ENCODE measurements around the gene OXCT2.

The OXCT2 gene

GRCh38 chr1:39762550-39763540, 8.3 kb downstream of the OXCT2 start:
- DNase-seq = no peak

DNA sequence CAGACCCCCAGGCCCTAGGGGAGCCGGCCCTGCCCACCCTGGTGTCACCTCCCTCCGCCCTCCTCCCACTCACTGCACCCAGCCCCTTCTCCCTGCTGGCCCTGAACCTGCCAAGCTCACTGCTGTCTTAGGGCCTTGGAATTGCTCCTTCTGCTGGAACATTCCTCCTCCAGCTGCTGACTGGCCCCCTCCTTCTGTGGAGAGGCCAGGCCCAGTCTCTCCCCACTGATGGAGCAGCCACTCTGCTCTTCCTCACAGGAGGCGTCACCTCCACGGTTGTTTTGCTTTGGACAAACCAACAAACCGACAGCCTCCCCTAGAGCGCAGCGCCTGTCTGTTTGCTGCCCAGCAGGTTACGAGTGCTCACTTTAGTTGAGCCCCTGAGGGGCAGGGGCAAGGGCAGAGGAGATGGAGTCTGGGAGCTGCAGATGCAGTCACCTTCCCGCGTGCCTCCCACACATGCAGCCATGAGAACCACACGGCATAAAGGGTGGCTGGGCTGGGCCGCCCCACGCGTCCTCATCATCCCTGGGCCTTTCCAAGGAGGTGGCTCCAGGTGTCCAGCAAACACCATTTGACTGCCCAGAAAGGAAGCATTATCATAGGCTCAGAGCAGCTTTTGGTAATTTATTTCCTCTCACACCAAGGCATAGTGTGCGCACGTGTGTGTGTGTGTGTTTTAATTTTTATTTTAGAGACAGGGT, 9.4 kb downstream of the OXCT2 start:
- no peak for DNase-seq

- DNase-seq = no peak
These were observed 10.1 kb downstream of the OXCT2 start for GRCh38 chr1:39761016-39761415.

DNA sequence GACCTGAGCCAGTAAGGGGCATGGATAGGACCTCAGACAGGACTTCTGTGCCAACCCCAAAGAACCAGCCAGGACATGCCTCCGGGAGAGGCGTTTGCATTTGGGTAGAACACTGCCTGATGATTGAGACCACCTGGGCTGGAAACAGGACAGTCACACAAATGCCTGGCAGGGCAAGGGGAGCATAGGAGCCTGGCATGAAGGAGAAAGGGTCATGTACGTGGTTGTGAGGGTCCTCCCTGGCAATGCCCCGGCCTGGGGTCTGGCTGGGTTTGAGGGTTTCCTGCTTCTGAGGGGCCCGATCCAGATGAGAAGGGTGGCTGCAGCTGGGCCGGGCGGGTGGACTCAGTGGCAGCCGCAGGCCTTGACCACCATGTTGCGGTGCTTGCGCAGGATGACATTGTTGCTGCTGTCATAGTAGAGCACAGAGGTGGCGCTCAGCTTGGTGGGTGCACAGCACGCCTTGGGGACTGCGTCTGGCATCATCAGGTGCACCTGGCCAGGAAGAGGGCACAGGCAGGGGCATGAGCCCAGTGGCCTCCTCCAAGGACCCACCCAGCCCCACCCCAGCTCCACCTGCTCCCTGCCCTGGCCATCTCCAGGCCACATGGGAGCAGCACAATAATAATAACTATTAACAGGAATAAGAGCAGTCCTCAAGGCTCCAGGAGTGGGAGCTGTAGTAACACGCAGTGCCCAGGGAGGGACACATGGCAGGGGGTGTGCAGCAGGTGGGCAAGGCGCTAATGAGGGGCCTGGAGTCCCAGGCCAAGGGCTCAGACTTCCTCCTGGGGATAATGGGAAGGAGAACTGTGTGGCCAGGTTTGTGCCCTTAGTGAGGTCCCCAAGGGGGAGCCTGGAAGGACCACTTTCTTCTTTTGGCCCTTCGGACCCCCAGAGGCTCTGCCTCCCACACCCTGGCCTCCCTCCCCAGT, 10.8 kb downstream of the OXCT2 start:
- DNase-seq = no peak

- no peak for DNase-seq
These were observed 11.8 kb downstream of the OXCT2 start for GRCh38 chr1:39759436-39759726.

- no peak for DNase-seq
These were observed 12.4 kb downstream of the OXCT2 start for GRCh38 chr1:39758556-39759435.

DNA sequence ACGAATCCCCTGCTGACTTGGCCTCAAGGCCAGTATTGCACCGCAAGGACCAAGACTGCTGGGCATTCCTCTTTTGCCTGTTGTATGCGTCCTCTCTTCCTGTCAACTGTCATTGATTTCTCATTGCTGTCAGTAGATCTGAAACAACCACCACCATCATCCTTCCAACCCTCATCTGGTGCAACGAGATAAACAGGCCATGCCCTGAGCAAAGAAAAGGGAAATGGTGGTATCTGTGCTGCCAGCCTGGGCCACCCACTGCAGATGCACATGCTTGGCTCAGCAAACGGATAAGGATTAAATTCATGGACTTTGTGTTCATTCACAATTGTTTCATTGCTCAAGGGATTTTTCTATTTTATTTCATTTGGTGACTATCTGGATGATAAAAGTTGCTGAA, 13.6 kb downstream of the OXCT2 start:
- DNase-seq = no peak

GRCh38 chr1:39755965-39756659, 15.0 kb downstream of the OXCT2 start:
- no peak for DNase-seq

- DNase-seq = no peak
These were observed 16.1 kb downstream of the OXCT2 start for GRCh38 chr1:39754906-39755504.

DNA sequence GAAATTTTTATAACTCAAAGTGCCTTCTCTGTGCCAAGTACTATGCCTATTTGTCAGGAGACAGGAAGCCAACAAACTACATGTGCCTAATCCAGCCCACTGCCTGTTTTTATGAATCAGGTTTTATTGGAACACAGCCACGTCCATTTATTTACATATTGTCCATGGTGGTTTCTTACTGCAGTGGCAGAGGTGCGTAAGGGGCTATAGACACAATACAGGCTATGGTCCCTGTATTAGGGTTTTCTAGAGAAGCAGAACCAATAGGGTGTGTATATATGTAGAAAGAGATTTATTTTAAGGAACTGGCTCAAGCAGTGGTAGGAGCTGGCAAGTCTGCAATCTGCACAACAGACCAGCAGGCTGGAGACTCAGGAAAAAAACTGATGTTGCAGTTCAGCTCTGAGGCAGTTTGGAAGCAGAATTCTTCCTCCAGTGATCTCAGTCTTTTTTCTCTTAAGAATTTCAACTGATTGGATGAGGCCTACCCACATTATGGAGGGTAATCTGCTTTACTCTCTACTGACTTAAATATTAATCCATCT, 17.1 kb downstream of the OXCT2 start:
- no peak for DNase-seq

GRCh38 chr1:39753132-39754025, 17.8 kb downstream of the OXCT2 start:
- no peak for DNase-seq

DNA sequence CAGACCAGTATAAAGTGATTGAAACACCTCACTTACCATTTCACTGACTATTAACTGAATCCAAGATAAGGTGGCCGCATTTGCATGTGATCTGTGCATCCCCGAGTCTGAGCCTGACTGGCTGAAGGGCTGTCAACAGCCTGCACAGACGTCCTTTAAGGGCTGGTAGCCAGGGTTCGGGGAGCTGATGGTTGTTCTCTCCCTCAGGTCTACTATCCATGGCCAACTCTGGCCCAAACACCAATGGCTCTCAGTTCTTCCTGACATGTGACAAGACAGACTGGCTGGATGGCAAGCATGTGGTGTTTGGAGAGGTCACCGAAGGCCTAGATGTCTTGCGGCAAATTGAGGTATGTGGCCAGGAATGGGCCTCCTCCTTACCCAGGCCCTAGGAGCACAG, 18.4 kb downstream of the OXCT2 start:
- no peak for DNase-seq

DNA sequence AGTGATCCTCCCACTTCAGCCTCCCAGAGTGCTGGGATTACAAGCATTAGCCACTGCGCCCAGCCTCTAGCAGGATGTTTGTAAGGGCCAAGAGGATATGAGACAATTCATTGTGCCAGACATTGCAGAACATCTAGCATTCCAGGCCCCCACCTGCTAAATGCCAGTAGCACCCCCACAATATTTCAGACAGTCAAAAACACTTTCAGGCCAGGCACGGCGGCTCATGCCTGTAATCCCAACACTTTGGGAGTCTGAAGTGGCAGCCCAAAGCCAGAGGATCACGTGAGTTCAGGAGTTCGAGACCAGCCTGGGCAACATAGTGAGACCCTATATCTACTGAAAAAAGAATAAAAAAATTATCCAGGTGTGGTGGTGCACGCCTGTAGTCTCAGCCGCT, 19.6 kb downstream of the OXCT2 start:
- no peak for DNase-seq

DNA sequence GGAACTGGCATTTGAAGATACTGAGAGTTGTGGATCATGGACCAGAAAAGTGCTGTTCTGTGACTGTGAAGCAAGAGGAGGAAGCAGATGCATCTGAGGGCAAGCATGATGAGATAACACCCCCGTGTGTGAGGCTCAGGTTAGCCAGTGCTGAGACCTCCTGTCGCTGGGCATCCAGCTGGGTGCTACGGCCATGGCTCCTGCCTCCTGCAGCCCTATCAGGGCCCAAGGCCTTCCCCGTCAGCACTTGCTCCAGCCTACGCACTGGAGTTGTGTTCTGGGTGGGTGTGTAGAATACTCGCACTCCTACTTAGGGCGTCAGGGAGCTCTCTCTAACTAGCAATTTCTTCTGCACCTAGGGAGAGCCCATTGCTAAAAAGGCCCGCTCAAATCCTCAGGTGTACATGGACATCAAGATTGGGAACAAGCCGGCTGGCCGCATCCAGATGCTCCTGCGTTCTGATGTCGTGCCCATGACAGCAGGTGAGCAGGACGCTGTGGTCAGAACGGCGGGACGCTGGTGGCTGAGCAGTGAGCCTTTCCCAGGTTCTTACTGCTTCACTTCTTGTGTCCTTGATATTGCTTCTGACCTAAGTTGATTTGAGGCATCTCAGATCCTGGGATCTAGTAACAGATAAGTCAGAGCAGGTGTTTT, 26.0 kb downstream of the OXCT2 start:
- DNase-seq = no peak

GRCh38 chr1:39738622-39739366, 32.4 kb downstream of the OXCT2 start, which contains the start of gene PPIE:
PPIE (plus strand) TSS chr1:39738882; CDS start chr1:39738901, 19 bp downstream.
- DNase-seq = peak; percentile 95

DNA sequence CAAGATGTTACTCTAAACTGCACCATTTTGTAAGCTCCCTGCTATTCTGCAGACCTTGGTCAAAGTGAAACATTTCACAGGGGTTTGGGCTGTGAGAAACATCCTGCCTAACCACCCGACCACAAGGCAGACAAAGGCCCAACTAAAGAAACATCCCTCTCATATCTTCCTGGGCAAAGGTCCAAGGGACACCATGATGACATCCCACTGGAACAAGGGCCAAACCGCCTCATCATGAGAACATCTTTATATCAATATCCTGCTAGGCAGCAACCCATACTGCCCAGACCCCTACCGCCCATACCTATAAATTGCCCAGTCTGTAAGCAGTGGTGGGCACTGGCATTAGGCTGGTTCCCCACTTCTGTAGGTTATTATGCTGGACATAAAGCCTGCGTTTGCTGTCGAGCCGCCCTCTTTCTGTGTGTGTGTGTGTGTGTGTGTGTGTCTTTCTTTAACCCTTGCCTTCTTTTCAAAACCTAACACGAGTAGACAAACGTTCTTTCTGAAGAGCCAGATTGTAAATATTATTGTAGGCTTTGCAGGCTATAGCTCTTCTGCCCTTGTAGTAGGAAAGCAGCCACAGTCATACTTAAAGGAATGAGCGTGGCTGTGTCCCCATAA, 33.5 kb downstream of the OXCT2 start:
- DNase-seq = no peak

GRCh38 chr1:39735731-39736130, 35.4 kb downstream of the OXCT2 start:
- DNase-seq = no peak

DNA sequence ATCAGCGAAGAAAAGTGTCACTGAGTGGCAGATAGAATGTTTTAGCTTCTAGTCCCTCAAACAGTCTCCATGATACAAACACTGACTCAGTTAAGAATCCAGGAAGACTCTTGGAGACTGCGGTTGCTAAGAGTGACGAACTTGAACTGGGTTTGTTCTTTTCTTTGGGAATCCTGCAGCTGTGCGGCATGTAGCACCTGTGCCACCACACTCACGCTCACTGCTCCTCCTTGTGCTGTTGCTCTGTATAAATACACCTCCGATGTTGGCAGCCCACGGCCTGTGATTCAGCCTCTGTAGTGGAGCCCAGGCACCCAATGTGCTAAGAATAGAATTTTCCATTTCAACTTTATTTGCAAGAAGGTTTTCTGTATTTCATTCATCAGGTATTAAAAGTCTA, 38.0 kb downstream of the OXCT2 start:
- DNase-seq = no peak
